C4-2B (cell line): ENCODE results near the gene AHRR.

Experiments used
- ZFX ChIP-seq: fragments of 450-650 bp; IDR thresholded peaks from 2 replicates; pipeline ENCODE4 v1.6.1; 2017
- TF ChIP-seq, protein P1 (sequence below): fragments of 450-650 bp; conservative IDR thresholded peaks from 2 replicates; pipeline ENCODE4 v1.5.1; 2017; ENCODE audit warnings: mild to moderate bottlenecking

DNA sequence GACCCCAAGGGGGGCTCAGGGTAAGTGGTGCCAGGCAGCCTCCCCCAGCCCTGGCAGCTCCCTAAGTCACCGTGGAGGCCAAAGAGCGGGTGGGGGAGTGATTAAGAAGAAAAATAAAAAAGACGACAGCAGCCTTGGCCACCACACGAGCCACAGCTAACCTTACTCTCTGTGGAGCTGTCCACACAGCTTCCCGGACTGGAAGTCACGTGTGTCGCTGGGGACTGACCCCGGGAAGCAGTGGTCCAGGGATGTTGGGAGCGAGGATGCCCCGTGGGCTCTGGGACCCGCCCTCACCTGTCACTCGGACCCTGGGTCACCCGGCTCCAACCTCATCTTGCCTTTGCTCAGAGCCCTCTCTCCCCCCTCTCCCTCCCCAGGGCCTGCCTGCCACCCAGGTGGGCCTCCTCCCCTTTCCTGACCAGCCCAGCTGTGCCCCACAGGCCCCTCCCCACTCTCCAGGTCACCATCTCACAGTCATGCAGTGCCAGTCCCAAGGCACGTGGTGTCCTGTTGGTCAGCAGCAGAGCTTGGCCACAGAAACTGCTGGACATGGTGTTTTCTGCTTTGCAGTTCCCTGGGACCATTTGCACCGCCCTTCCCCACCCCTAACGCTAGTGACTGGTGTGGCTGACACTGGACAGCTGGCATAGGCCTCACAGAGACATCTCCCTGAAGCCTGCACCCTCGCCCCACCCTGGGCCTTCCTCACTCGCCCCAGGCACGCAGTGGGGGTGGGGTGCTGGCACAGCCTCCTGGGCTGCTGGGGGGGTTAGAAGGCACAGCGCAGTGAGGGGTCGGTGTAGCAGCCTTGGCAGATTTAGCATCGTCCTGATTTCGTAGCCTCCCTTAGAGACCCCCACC is 111.6 kb downstream of the AHRR start:
- TF ChIP-seq, protein P1, sequence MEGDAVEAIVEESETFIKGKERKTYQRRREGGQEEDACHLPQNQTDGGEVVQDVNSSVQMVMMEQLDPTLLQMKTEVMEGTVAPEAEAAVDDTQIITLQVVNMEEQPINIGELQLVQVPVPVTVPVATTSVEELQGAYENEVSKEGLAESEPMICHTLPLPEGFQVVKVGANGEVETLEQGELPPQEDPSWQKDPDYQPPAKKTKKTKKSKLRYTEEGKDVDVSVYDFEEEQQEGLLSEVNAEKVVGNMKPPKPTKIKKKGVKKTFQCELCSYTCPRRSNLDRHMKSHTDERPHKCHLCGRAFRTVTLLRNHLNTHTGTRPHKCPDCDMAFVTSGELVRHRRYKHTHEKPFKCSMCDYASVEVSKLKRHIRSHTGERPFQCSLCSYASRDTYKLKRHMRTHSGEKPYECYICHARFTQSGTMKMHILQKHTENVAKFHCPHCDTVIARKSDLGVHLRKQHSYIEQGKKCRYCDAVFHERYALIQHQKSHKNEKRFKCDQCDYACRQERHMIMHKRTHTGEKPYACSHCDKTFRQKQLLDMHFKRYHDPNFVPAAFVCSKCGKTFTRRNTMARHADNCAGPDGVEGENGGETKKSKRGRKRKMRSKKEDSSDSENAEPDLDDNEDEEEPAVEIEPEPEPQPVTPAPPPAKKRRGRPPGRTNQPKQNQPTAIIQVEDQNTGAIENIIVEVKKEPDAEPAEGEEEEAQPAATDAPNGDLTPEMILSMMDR: no peak
- no peak for TF ChIP-seq ZFX
